PC-9 (cell line): ENCODE results near the gene SREBF2. TPM values are rescaled to one million over a fixed set of nuclear protein-coding genes. Genes with fewer than 3 reads are reported as not detected.

Experiments used
- BruUV-seq: library from RNA; stranded (reverse); fragments of 400-500 nt; replicated peaks from 2 replicates; lab custom pipeline; 2021; lab: Mats Ljungman, UMichigan
- CTCF ChIA-PET: fragments of 300-600 bp; sonication (Branson Sonifier 250); formaldehyde crosslinking; loops from one replicate; lab custom pipeline; 2022; ENCODE audit warnings: antibody characterized with exemption; lab: Charles Lee
- POLR2A ChIA-PET: fragments of 300-600 bp; sonication (Branson Sonifier 250); formaldehyde crosslinking; loops from one replicate; lab custom pipeline; 2022; ENCODE audit warnings: antibody characterized with exemption; ENCODE audit not compliant: unreplicated experiment; lab: Charles Lee
- DNase-seq, 2 experiments: peaks; one replicate each; pipeline versions ENCODE4 v3.0.0 to v3.0.0-alpha.2; 2015 to 2022; ENCODE audit warnings: mixed read lengths in 1 of 2
- H2AFZ ChIP-seq: fragments of 200-600 bp; sonication (generic); 2 replicates; pipeline ENCODE4 v1.8.1; 2017; ENCODE audit warnings: antibody characterized with exemption
- H3F3A ChIP-seq: fragments of 200-600 bp; sonication (generic); 2 replicates; pipeline ENCODE4 v1.8.1; 2017; ENCODE audit warnings: antibody characterized with exemption, mild to moderate bottlenecking, low read depth; ENCODE audit not compliant: insufficient read depth
- H3K27ac ChIP-seq: fragments of 200-600 bp; sonication (generic); 2 replicates; pipeline ENCODE4 v1.6.1; 2016; ENCODE audit warnings: mixed run types
- H3K27me3 ChIP-seq: fragments of 200-600 bp; sonication (generic); 2 replicates; pipeline ENCODE4 v1.6.1; 2016; ENCODE audit warnings: low read depth, mixed run types; ENCODE audit not compliant: insufficient read depth
- H3K36me3 ChIP-seq: fragments of 200-600 bp; sonication (generic); 2 replicates; pipeline ENCODE4 v1.6.1; 2016; ENCODE audit warnings: low read depth, mixed run types
- H3K4me1 ChIP-seq: fragments of 200-600 bp; sonication (generic); replicated peaks from 2 replicates; pipeline ENCODE4 v1.6.1; 2016; ENCODE audit warnings: mixed run types; ENCODE audit not compliant: insufficient read depth
- H3K4me2 ChIP-seq: fragments of 200-600 bp; sonication (generic); 2 replicates; pipeline ENCODE4 v1.6.1; 2017; ENCODE audit warnings: mixed run types
- H3K4me3 ChIP-seq: fragments of 200-600 bp; sonication (generic); 2 replicates; pipeline ENCODE4 v1.6.1; 2016; ENCODE audit warnings: mixed run types
- H3K79me2 ChIP-seq: fragments of 200-600 bp; sonication (generic); 2 replicates; pipeline ENCODE4 v1.6.1; 2017; ENCODE audit warnings: low read depth, mixed run types
- H3K9me2 ChIP-seq: fragments of 200-600 bp; sonication (generic); 2 replicates; pipeline ENCODE4 v1.8.1; 2017; ENCODE audit warnings: mild to moderate bottlenecking; ENCODE audit not compliant: insufficient read depth
- H3K9me3 ChIP-seq: fragments of 200-600 bp; sonication (generic); 2 replicates; pipeline ENCODE4 v1.8.1; 2016; ENCODE audit warnings: low read depth; ENCODE audit not compliant: insufficient read depth
- H4K20me1 ChIP-seq: fragments of 200-600 bp; sonication (generic); 2 replicates; pipeline ENCODE4 v1.8.1; 2017; ENCODE audit not compliant: insufficient read depth
- EZH2 ChIP-seq: fragments of 200-600 bp; sonication (generic); IDR thresholded peaks from 2 replicates; pipeline ENCODE4 v1.8.0; 2017; ENCODE audit warnings: antibody characterized with exemption, low read depth
- intact Hi-C: fragments of 100-400 bp; cut with micrococcal nuclease; formaldehyde crosslinking; loops from one replicate; pipeline ENCODE4 v1.10.0; 2022; ENCODE audit not compliant: unreplicated experiment
- total RNA-seq: library from RNA; stranded (reverse); gene quantifications from 2 replicates; pipeline ENCODE4 v1.2.3, GENCODE V29; 2021
- TF ChIP-seq, protein P1 (sequence below): fragments of 200-600 bp; sonication (generic); conservative IDR thresholded peaks from 2 replicates; pipeline ENCODE4 v1.6.1; 2017; ENCODE audit warnings: mixed run types, antibody characterized with exemption, mild to moderate bottlenecking, moderate library complexity

SREBF2 gene
- total RNA-seq, 1 experiment from 2014 or later, result 196 TPM

GRCh38 chr22:41842996-41843970 lies 10.4 kb downstream of the SREBF2 start:
- ChIA-PET CTCF (no interaction called here), POLR2A (interaction anchor here (0.7 kb wide), 1 partner anchor 1671 kb away, joined by 9 read pairs; no protein-coding TSS in a partner anchor)
- peak in 1 of 2 experiments; percentile 82 for DNase-seq
- Histone ChIP-seq H3K4me2 (peak overlapping the region; percentile 60), H3K27ac (peak overlapping the region; percentile 80), H3K9me2 (no peaks in the 10 kb centered on the region), H3K36me3 (peaks cover 32% of the 10 kb centered on the region), H3K4me1 (peaks cover 99% of the 10 kb centered on the region), H3F3A (peaks cover 83% of the 10 kb centered on the region), H3K79me2 (peaks cover 97% of the 10 kb centered on the region), H3K4me3 (no peak overlapping the region), H3K27me3 (no peaks in the 10 kb centered on the region), H3K9me3 (no peaks in the 10 kb centered on the region), H4K20me1 (0 out of 2 replicates have a peak, but pooled peaks cover 5% of the 10 kb centered on the region), H2AFZ (no peak overlapping the region)
- no TSS peak for BruUV-seq
- no peak for TF ChIP-seq EZH2
- intact Hi-C loops, result no loop called here

DNA sequence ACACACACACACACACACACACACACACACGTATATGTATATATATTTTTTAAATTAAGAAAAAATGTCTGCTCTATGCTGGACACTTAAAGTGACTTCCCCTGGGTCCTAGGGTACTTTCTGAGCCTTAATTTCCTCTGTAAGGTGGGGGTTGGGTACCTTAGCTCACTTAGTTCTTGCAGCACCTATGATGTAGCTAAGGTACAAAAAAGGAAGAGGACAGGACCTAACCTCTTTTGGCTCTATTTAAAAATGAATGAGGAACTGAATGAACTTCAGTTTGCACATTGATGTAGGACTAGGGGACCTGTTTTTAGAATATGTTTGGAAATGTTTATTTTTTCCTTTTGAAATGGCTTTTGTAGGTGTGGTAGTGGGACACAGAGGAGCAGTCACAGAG lies 11.1 kb downstream of the SREBF2 start:
- Histone ChIP-seq H3F3A (peaks cover 76% of the 10 kb centered on the region), H3K4me1 (peaks cover 99% of the 10 kb centered on the region), H3K79me2 (peaks cover 97% of the 10 kb centered on the region), H2AFZ (no peak overlapping the region), H3K27me3 (no peaks in the 10 kb centered on the region), H3K9me3 (no peaks in the 10 kb centered on the region), H4K20me1 (0 out of 2 replicates have a peak, but pooled peaks cover 5% of the 10 kb centered on the region), H3K27ac (peak overlapping the region; percentile 80), H3K4me3 (peak overlapping the region; percentile 31; the same call in 1 of the 2 replicates), H3K36me3 (peaks cover 27% of the 10 kb centered on the region), H3K4me2 (peak overlapping the region; percentile 77), H3K9me2 (no peaks in the 10 kb centered on the region)
- CTCF ChIA-PET, result no interaction called here
- intact Hi-C loops, result loop anchor here (1.0 kb wide), 2 partner anchors 12 to 13 kb away; no protein-coding TSS in a partner anchor
- TF ChIP-seq, protein P1, sequence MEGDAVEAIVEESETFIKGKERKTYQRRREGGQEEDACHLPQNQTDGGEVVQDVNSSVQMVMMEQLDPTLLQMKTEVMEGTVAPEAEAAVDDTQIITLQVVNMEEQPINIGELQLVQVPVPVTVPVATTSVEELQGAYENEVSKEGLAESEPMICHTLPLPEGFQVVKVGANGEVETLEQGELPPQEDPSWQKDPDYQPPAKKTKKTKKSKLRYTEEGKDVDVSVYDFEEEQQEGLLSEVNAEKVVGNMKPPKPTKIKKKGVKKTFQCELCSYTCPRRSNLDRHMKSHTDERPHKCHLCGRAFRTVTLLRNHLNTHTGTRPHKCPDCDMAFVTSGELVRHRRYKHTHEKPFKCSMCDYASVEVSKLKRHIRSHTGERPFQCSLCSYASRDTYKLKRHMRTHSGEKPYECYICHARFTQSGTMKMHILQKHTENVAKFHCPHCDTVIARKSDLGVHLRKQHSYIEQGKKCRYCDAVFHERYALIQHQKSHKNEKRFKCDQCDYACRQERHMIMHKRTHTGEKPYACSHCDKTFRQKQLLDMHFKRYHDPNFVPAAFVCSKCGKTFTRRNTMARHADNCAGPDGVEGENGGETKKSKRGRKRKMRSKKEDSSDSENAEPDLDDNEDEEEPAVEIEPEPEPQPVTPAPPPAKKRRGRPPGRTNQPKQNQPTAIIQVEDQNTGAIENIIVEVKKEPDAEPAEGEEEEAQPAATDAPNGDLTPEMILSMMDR, result no peak
- no peak for TF ChIP-seq EZH2
- DNase-seq, result no peak
- POLR2A ChIA-PET, result interaction anchor here (1.1 kb wide), 1 partner anchor 147 kb away, joined by 17 read pairs; no protein-coding TSS in a partner anchor
- BruUV-seq, result no TSS peak

DNA sequence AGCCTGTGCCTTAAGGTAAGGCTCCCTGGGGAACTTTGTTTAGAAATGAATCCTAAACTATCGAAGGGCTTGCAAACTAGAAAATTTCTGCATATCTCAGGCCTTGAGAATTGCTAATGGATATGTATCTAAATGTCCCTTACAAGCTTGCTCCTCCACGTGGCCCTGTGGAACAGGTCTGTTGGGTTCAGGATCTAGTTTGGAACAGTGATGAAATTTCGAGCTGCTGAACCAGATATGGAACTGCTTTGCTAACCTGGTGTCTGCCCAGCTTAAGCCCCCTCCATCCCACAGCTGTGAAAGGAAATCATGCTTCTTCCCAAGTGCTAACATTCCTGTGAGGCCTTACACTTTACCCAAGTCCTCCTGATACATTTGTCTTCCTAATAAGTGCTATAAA lies 11.6 kb downstream of the SREBF2 start:
- no peak for TF ChIP-seq EZH2
- TF ChIP-seq, protein P1, result no peak
- Histone ChIP-seq H3F3A (peaks cover 71% of the 10 kb centered on the region), H3K27me3 (no peaks in the 10 kb centered on the region), H3K79me2 (peaks cover 97% of the 10 kb centered on the region), H4K20me1 (0 out of 2 replicates have a peak, but pooled peaks cover 9% of the 10 kb centered on the region), H3K4me2 (peak overlapping the region; percentile 77), H3K27ac (peak overlapping the region; percentile 80), H3K9me2 (no peaks in the 10 kb centered on the region), H3K36me3 (peaks cover 23% of the 10 kb centered on the region), H2AFZ (no peak overlapping the region), H3K4me3 (peak overlapping the region; percentile 31; the same call in 1 of the 2 replicates), H3K9me3 (no peaks in the 10 kb centered on the region), H3K4me1 (peaks cover 94% of the 10 kb centered on the region)
- intact Hi-C loops, result loop anchor here (1.0 kb wide), 2 partner anchors 12 to 13 kb away; no protein-coding TSS in a partner anchor
- ChIA-PET POLR2A (interaction anchor here (0.7 to 1.1 kb wide), 3 partner anchors 12 to 170 kb away, joined by 3 to 17 read pairs (median 9); partner anchors contain the start of gene SREBF2), CTCF (no interaction called here)
- peak; percentile 80 to 96 for DNase-seq
- BruUV-seq, result no TSS peak
